Heart left ventricle (tissue), 13 donors: ENCODE measurements around the gene NKX2-4.

Source experiments
- POLR2A ChIP-seq, 2 donors: fragments of 450-650 bp; IDR thresholded peaks; one replicate each; pipeline ENCODE4 v1.6.1; 2017; ENCODE audit warnings: antibody characterized with exemption in 2 of 2, mild to moderate bottlenecking in 2 of 2, moderate library complexity in 2 of 2
- TF ChIP-seq, protein P1 (sequence below), 12 donors: fragments of 200-600 bp; sonication (generic) in 4 of 12; IDR thresholded peaks; one replicate each; pipeline versions ENCODE4 v1.5.0 to v1.8.0; 2018 to 2022; ENCODE audit warnings: antibody characterized with exemption in 12 of 12, mild to moderate bottlenecking in 5 of 12
- donor health status: ischemic (EF 13 %, LVEDD 7.1; RV severe dilation, severe dysfunction).
- donor health status: DM: no; HTN: yes; CAD: no.
- donor health status: DM: no; HTN: no; CAD: no.
- donor health status: ischemic (EF 25% LVEDD 6.9; RV normal size, moderate dysfunction).
- donor health status: ischemic (EF 25% LVEDD 5.7; RV mildly dilated, moderate dysfunction).
- donor health status: ischemic (EF 35%, LVEDD 5.7; RV mildly dilated, moderate dysfunction).
- donor health status: nonischemic (EF 11% LVEDD 7.7; RV severe dilation, severe dysfunction).
- donor health status: DM: yes; HTN: yes; CAD: no.
- donor health status: PGD.
- donor health status: ischemic (EF 29% LVEDD 5.4; RV normal size, mild dysfunction).
- donor health status: nonischemic (EF 23%, LVEDD 6.1; RV moderate dilation, normal function).

DNA sequence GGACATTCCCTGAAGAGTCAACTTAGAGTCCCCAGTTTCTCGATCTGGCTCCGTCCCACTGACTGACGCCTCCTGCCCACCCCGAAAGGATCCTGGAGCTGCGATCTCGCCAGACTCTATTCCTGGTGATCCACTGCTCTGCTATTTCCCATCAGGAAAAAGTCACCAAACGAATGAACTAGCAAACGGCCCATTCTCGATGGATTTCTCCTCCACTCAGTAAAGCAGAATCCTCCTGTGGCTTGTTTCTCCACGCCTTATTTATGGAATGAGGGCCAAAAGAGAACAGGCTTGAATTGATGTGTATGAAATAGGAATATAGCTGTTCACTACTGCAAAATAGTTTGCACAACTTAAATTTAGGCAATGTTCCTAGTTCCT lies 5.4 kb downstream of the NKX2-4 start:
- TF ChIP-seq, protein P1, sequence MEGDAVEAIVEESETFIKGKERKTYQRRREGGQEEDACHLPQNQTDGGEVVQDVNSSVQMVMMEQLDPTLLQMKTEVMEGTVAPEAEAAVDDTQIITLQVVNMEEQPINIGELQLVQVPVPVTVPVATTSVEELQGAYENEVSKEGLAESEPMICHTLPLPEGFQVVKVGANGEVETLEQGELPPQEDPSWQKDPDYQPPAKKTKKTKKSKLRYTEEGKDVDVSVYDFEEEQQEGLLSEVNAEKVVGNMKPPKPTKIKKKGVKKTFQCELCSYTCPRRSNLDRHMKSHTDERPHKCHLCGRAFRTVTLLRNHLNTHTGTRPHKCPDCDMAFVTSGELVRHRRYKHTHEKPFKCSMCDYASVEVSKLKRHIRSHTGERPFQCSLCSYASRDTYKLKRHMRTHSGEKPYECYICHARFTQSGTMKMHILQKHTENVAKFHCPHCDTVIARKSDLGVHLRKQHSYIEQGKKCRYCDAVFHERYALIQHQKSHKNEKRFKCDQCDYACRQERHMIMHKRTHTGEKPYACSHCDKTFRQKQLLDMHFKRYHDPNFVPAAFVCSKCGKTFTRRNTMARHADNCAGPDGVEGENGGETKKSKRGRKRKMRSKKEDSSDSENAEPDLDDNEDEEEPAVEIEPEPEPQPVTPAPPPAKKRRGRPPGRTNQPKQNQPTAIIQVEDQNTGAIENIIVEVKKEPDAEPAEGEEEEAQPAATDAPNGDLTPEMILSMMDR (IDR thresholded peaks at IDR 0.05), result no peak
- no peak for TF ChIP-seq POLR2A (IDR thresholded peaks at IDR 0.05)
